ENCODE measurements around the gene WFDC10B.

DNA sequence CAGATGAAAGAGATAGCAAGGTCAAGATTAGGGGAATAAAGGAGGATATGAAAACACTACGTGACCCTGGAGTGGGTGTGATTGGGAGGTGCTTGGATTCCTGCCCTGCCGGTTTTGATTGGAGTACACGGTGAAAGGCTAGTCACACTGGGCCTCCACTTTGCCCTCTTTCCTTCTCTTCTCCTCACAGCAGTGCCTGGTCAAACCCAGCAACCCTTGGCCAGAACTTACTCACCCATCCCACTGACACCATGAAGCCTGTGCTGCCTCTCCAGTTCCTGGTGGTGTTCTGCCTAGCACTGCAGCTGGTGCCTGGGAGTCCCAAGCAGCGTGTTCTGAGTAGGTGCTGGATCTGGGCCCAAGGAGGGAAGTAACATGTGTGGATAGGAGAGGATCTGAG, 2.9 kb downstream of the WFDC10B start, which contains the start of gene WFDC13:
- TF ChIP-seq POLR2AphosphoS5 (IDR thresholded peaks at IDR 0.05; ENCODE audit: low read depth, low read length): no peak
- no peak for TF ChIP-seq TAF1 (IDR thresholded peaks at IDR 0.05; ENCODE audit: borderline replicate concordance, insufficient read depth, low read length)
- no peak for TF ChIP-seq SIN3A (IDR thresholded peaks at IDR 0.05; ENCODE audit: borderline replicate concordance, insufficient read depth, low read length)
